ENCODE data around the gene PIWIL4. TPM values are rescaled to one million over a fixed set of nuclear protein-coding genes. Genes with fewer than 3 reads are reported as not detected.

Gene PIWIL4
- total and polyA plus RNA-seq, 10 donors, result 3.5 to 10.3 (median 5.0) TPM

GRCh38 chr11:94658888-94659287, 91.7 kb downstream of the PIWIL4 start:
- H3K27me3 ChIP-seq (replicated peaks in 1 of 7), result no peaks in the 10 kb centered on the region
- intact Hi-C loops (cut with DNase I; ENCODE audit: low total_unique reads), result no loop called here
- no peak overlapping the region for H3K27ac ChIP-seq
- H3K4me3 ChIP-seq, result no peak overlapping the region
- TF ChIP-seq POLR2A (IDR thresholded peaks at IDR 0.05) (no peak), CTCF (IDR thresholded peaks at IDR 0.05 in 8 of 11, conservative IDR thresholded peaks at IDR 0.05 in 3 of 11) (no peak), POLR2AphosphoS5 (IDR thresholded peaks at IDR 0.05) (no peak)
- H3K36me3 ChIP-seq, result no peaks in the 10 kb centered on the region
- 73 to 91% (median 77%) methylated on average over 3 of the region's 3 CpGs for WGBS, 5 donors
- no peak for DNase-seq
- H3K9me3 ChIP-seq, result no peaks in the 10 kb centered on the region
- H3K4me1 ChIP-seq, result no peaks in the 10 kb centered on the region

GRCh38 chr11:94661444-94661843, 94.3 kb downstream of the PIWIL4 start:
- DNase-seq, result no peak
- intact Hi-C loops (cut with DNase I; ENCODE audit: low total_unique reads), result no loop called here

GRCh38 chr11:94662065-94662779, 95.1 kb downstream of the PIWIL4 start:
- TF ChIP-seq POLR2AphosphoS5 (IDR thresholded peaks at IDR 0.05), result no peak
- TF ChIP-seq CTCF (IDR thresholded peaks at IDR 0.05 in 8 of 11, conservative IDR thresholded peaks at IDR 0.05 in 3 of 11), result no peak
- no peak for TF ChIP-seq POLR2A (IDR thresholded peaks at IDR 0.05)
- Histone ChIP-seq H3K9me3 (no peaks in the 10 kb centered on the region), H3K27me3 (replicated peaks in 1 of 7) (no peaks in the 10 kb centered on the region), H3K4me1 (no peaks in the 10 kb centered on the region), H3K4me3 (no peak overlapping the region), H3K36me3 (no peaks in the 10 kb centered on the region), H3K27ac (no peak overlapping the region)
- intact Hi-C loops (cut with DNase I; ENCODE audit: low total_unique reads), result no loop called here
- DNase-seq, result no peak
- WGBS, 5 donors, result 76 to 89% (median 80%) methylated on average over 4 of the region's 4 CpGs

More at GRCh38 chr11:94661444-94661843, 94.3 kb downstream of the PIWIL4 start:
- Histone ChIP-seq H3K27me3 (replicated peaks in 1 of 7) (no peaks in the 10 kb centered on the region), H3K27ac (no peak overlapping the region), H3K4me1 (no peaks in the 10 kb centered on the region), H3K4me3 (no peak overlapping the region), H3K9me3 (no peaks in the 10 kb centered on the region), H3K36me3 (no peaks in the 10 kb centered on the region)
- TF ChIP-seq CTCF (IDR thresholded peaks at IDR 0.05 in 8 of 11, conservative IDR thresholded peaks at IDR 0.05 in 3 of 11), result no peak
- TF ChIP-seq POLR2AphosphoS5 (IDR thresholded peaks at IDR 0.05), result no peak
- TF ChIP-seq POLR2A (IDR thresholded peaks at IDR 0.05), result no peak
- 42 to 85% (median 72%) methylated on average over 1 of the region's 1 CpG for WGBS, 5 donors

GRCh38 chr11:94662846-94663390, 95.8 kb downstream of the PIWIL4 start:
- Histone ChIP-seq H3K27me3 (replicated peaks in 1 of 7) (no peaks in the 10 kb centered on the region), H3K4me3 (no peak overlapping the region), H3K9me3 (no peaks in the 10 kb centered on the region), H3K27ac (no peak overlapping the region), H3K36me3 (no peaks in the 10 kb centered on the region), H3K4me1 (no peaks in the 10 kb centered on the region)
- 83 to 96% (median 94%) methylated on average over 2 of the region's 2 CpGs for WGBS, 5 donors
- intact Hi-C loops (cut with DNase I; ENCODE audit: low total_unique reads), result no loop called here
- TF ChIP-seq POLR2A (IDR thresholded peaks at IDR 0.05), result no peak
- TF ChIP-seq CTCF (IDR thresholded peaks at IDR 0.05 in 8 of 11, conservative IDR thresholded peaks at IDR 0.05 in 3 of 11), result no peak
- no peak for TF ChIP-seq POLR2AphosphoS5 (IDR thresholded peaks at IDR 0.05)
- no peak for DNase-seq

All from spleen (tissue), 11 donors.